Pancreas (tissue), 10 donors: ENCODE results near the gene NOSIP. TPM values are rescaled to one million over a fixed set of nuclear protein-coding genes. Genes with fewer than 3 reads are reported as not detected.
A peak's percentile ranks its signal among the peaks of the same experiment; 100 is the strongest.

Experiments
- ATAC-seq, 4 donors: fragments of 200-7000 bp; cut with Tn5 transposase; one replicate each; pipeline versions ENCODE4 v1.8.0 to v1.9.1; 2020; ENCODE audit warnings: mild to moderate bottlenecking in 4 of 4, moderate library complexity in 4 of 4
- DNase-seq, 6 donors: peaks; one replicate each; pipeline ENCODE4 v3.0.0-alpha.2; 2020
- FAIRE-seq: peaks from 2 replicates; lab custom pipeline; 2012; peaks lifted over from hg19 to GRCh38; lab: Jason Lieb, UNC
- H3K27ac ChIP-seq, 4 donors: fragments of 200-600 bp; sonication (generic); 1 replicate in 3 of 4; 2 replicates in 1 of 4; pipeline versions ENCODE4 v1.5.0 to v1.8.0; 2020
- H3K27me3 ChIP-seq, 4 donors: fragments of 200-600 bp; one replicate each; pipeline ENCODE4 v1.8.0; 2021
- H3K36me3 ChIP-seq, 3 donors: fragments of 200-600 bp; sonication (generic) in 1 of 3; one replicate each; pipeline versions ENCODE4 v1.5.0 to v1.8.0; 2020 to 2021
- H3K4me1 ChIP-seq, 3 donors: fragments of 200-600 bp; one replicate each; pipeline ENCODE4 v1.8.0; 2021
- H3K4me3 ChIP-seq, 4 donors: fragments of 200-600 bp; sonication (generic) in 2 of 4; one replicate each; pipeline versions ENCODE4 v1.5.0 to v1.8.0; 2020 to 2021
- H3K9me3 ChIP-seq, 4 donors: fragments of 200-600 bp; one replicate each; pipeline ENCODE4 v1.8.0; 2021
- CTCF ChIP-seq, 4 donors: fragments of 200-600 bp; sonication (generic) in 3 of 4; IDR thresholded peaks; one replicate each; pipeline versions ENCODE4 v1.5.0 to v1.8.0; 2021; ENCODE audit warnings: antibody characterized with exemption in 4 of 4
- WGBS, 2 donors: extraction: QIAGEN DNeasy Blood & Tissue Kit; methylation state at CpG; one replicate each; pipeline ENCODE4 v1.1.7; 2013; 5-methylcytosine and 5-hydroxymethylcytosine counted together
- intact Hi-C, 3 donors: fragments of 100-400 bp; cut with DNase I; formaldehyde crosslinking; loops; one replicate each; pipeline versions ENCODE4 v1.11.1 to v1.14.2; 2022
- polyA plus RNA-seq, 2 donors: library from polyadenylated mRNA; stranded (reverse); fragments of 200-250 nt; gene quantifications; one replicate each; pipeline ENCODE4 v1.2.3, GENCODE V29; 2013
- total RNA-seq, 6 donors: library from RNA; stranded (reverse); fragmentation: NEBNext Ultra II Directional in 4 of 6; extraction: Animal tissue kit (Norgen Biotek cat#: 25700) in 4 of 6; gene quantifications; one replicate each; pipeline versions ENCODE4 v1.2.1 to v1.2.4, GENCODE V29; 2021 to 2023
- donor health status: healthy with polysubstance abuse.
- donor health status: DM: no; HTN: no; CAD: no; lungs with moderate emphysema.
- donor health status: DM: no; HTN: no; CAD: no.
- donor health status: control.
- donor health status: control.
- donor health status: Bipolar disorder and iron deficiency.
- donor health status: DM: yes; HTN: yes; CAD: no.
- donor health status: DM: no; HTN: no; CAD: no.
- donor health status: DM: no; HTN: no; CAD: no.
- donor health status: DM: yes; HTN: yes; CAD: no.

NOSIP gene
- total and polyA plus RNA-seq, 8 donors: 40.5 to 148 (median 60.6) TPM

- intact Hi-C loops: no loop called here
- peaks cover 0 to 4% (median 0%) of the 10 kb centered on the region in 3 donors for H3K36me3 ChIP-seq
- TF ChIP-seq CTCF (IDR thresholded peaks at IDR 0.05): no peak
- no peak overlapping the region for H3K4me3 ChIP-seq
- peaks cover 10 to 21% (median 11%) of the 10 kb centered on the region in 3 donors for H3K4me1 ChIP-seq
- 39 to 43% methylated on average over 15 of the region's 15 CpGs for WGBS, 2 donors
- ATAC-seq: no peak
- H3K27me3 ChIP-seq: no peaks in the 10 kb centered on the region
- no peaks in the 10 kb centered on the region for H3K9me3 ChIP-seq
- DNase-seq: no peak
- peak overlapping the region; percentile 43 to 77 (median 70) for H3K27ac ChIP-seq
- FAIRE-seq: no peak
Observed at GRCh38 chr19:49559928-49560327, 20.4 kb downstream of the NOSIP start.

DNA sequence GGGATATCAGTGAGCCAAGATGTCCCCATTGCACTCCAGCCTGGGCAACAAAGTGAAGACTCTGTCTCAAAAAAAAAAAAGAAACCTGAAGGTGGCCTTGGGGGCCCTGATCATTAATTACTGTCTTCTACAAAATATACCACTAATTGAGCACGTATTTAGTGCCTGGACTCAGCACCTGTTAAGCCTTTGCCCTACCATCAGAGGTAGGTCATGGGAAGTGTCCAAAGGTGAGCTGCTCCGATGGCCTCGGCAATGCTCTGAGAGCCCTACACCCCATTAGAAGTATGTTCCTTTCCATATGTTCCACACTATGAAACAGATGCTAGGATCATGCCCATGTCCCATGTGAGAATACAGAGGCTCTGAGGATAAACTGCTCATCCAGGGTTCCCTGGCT is 20.9 kb downstream of the NOSIP start:
- FAIRE-seq (no peak), DNase-seq (no peak), ATAC-seq (no peak)
- WGBS, 2 donors: 68 to 71% methylated on average over 3 of the region's 3 CpGs
- H3K27ac ChIP-seq: peak overlapping the region; percentile 43 to 77 (median 70)
- no peak for TF ChIP-seq CTCF (IDR thresholded peaks at IDR 0.05)
- no peaks in the 10 kb centered on the region for H3K9me3 ChIP-seq
- intact Hi-C loops: no loop called here
- H3K4me3 ChIP-seq: no peak overlapping the region
- no peaks in the 10 kb centered on the region for H3K27me3 ChIP-seq
- peaks cover 10 to 22% (median 15%) of the 10 kb centered on the region in 3 donors for H3K4me1 ChIP-seq
- peaks cover 0 to 4% (median 0%) of the 10 kb centered on the region in 3 donors for H3K36me3 ChIP-seq

- Histone ChIP-seq H3K4me3 (no peak overlapping the region), H3K9me3 (no peaks in the 10 kb centered on the region), H3K27me3 (no peaks in the 10 kb centered on the region), H3K36me3 (peaks cover 0 to 4% (median 0%) of the 10 kb centered on the region in 3 donors), H3K4me1 (peaks cover 8 to 29% (median 15%) of the 10 kb centered on the region in 3 donors), H3K27ac (peak overlapping the region in 1 of 4 donors; percentile 77)
- DNase-seq: no peak
- ATAC-seq: no peak
- FAIRE-seq: no peak
- no peak for TF ChIP-seq CTCF (IDR thresholded peaks at IDR 0.05)
- intact Hi-C loops: no loop called here
- 56 to 59% methylated on average over 7 of the region's 7 CpGs for WGBS, 2 donors
Observed at GRCh38 chr19:49558591-49558990, 21.8 kb downstream of the NOSIP start.

DNA sequence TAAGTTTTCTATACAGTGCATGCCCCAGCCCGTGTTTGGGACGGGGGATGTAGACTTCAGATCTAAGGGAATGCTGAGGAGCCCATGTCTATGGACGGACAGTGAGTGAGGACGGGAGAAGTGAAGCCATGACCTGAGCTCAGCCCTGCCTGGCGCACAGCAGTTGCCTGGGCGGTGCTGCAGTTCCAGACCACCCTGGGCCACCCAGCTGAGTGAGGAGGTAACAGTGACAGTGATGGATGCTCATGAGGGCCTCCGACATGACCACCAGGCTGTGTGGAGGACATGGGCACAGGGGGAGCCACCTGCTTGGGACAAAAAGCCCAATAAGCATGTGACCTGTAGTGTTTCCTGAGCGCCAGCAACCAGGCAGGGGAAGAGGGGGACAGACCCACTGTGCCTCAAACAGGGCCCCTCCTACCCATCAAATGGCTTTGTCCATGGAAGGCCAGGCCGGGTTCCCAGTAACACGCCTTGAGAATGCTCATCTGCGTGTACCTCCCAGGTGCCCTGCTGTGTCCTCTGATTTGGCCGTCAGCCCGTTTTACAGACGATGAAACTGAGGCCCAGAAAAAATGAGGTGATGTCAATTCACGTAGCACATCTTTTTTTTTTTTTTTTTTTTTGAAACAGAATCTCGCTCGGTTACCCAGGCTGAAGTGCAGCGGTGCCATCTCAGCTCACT is 22.6 kb downstream of the NOSIP start:
- ATAC-seq: no peak
- H3K9me3 ChIP-seq: no peaks in the 10 kb centered on the region
- H3K4me1 ChIP-seq: peaks cover 0 to 30% (median 15%) of the 10 kb centered on the region in 3 donors
- DNase-seq: peak in 3 of 6 donors; percentile 31 to 45 (median 43)
- FAIRE-seq: no peak
- peaks cover 0 to 4% (median 0%) of the 10 kb centered on the region in 3 donors for H3K36me3 ChIP-seq
- TF ChIP-seq CTCF (IDR thresholded peaks at IDR 0.05): no peak
- WGBS, 2 donors: 64 to 70% methylated on average over 18 of the region's 18 CpGs
- H3K27ac ChIP-seq: peak overlapping the region in 3 of 4 donors; percentile 22 to 90 (median 80)
- peak overlapping the region in 3 of 4 donors; percentile 29 to 48 (median 45) for H3K4me3 ChIP-seq
- H3K27me3 ChIP-seq: no peaks in the 10 kb centered on the region
- intact Hi-C loops: no loop called here
